HCT116 (cell line): ENCODE data around the gene AP4S1. TPM values are rescaled to one million over a fixed set of nuclear protein-coding genes. Genes with fewer than 3 reads are reported as not detected.

Source experiments
- ATAC-seq: fragments of 200-7000 bp; cut with Tn5 transposase; 2 replicates; pipeline ENCODE4 v1.9.1; 2020; ENCODE audit warnings: mild to moderate bottlenecking, moderate library complexity
- BruUV-seq: library from RNA; stranded (reverse); fragments of 400-500 nt; replicated peaks from 2 replicates; lab custom pipeline; 2021; lab: Mats Ljungman, UMichigan
- CTCF ChIA-PET: fragments of 300-600 bp; sonication (Branson Sonifier 250); formaldehyde crosslinking; loops from one replicate; lab custom pipeline; 2021; ENCODE audit warnings: antibody characterized with exemption; lab: Charles Lee
- POLR2A ChIA-PET: fragments of 300-600, 350-600 bp; sonication (Branson Sonifier 250); formaldehyde crosslinking; loops from one replicate; lab custom pipeline; 2021; ENCODE audit warnings: antibody characterized with exemption; lab: Charles Lee
- RAD21 ChIA-PET, 2 experiments: fragments of 300-600 bp; sonication (Branson Sonifier 250); formaldehyde crosslinking; loops; one replicate each; lab custom pipeline; 2023; ENCODE audit warnings: low total read pairs in 2 of 2; ENCODE audit not compliant: uncharacterized antibody in 2 of 2, unreplicated experiment in 2 of 2, low non-redundant PET in 1 of 2; lab: Charles Lee
- DNase-seq: peaks from one replicate; pipeline ENCODE4 v3.0.0-alpha.2; 2010; ENCODE audit warnings: low read depth, low spot score
- H2AFZ ChIP-seq: fragments of 200-600 bp; shearing (Covaris generic), sonication (generic); 2 replicates; pipeline ENCODE4 v1.6.1; 2017; ENCODE audit warnings: low read depth, mixed run types, mixed read lengths, antibody characterized with exemption, low read length; ENCODE audit not compliant: poor library complexity, severe bottlenecking
- H3K27ac ChIP-seq: 2 replicates; pipeline ENCODE4 v1.5.1; 2012; ENCODE audit warnings: low read depth, low read length
- H3K27me3 ChIP-seq: fragments of 200-600 bp; sonication (generic); 2 replicates; pipeline ENCODE4 v1.6.1; 2016; ENCODE audit warnings: mixed run types, low read length, mixed read lengths; ENCODE audit not compliant: insufficient read depth
- H3K36me3 ChIP-seq, 2 experiments: fragments of 200-500 bp in 1 of 2; fragments of 200-600 bp in 1 of 2; sonication (Bioruptor generic) in 1 of 2; sonication (generic) in 1 of 2; 2 replicates each; pipeline versions ENCODE4 v1.5.1 to v1.6.1; 2014 to 2016; ENCODE audit warnings: low read length in 2 of 2, inconsistent platforms in 1 of 2, mixed read lengths in 1 of 2, mixed run types in 1 of 2; ENCODE audit not compliant: insufficient read depth in 2 of 2, control insufficient read depth in 1 of 2
- H3K4me1 ChIP-seq, 2 experiments: fragments of 200-600 bp in 1 of 2; sonication (generic) in 1 of 2; 2 replicates each; pipeline versions ENCODE4 v1.5.1 to v1.6.1; 2012 to 2017; ENCODE audit warnings: low read length in 2 of 2, inconsistent platforms in 1 of 2, mild to moderate bottlenecking in 1 of 2, mixed read lengths in 1 of 2, mixed run types in 1 of 2, moderate library complexity in 1 of 2; ENCODE audit not compliant: insufficient read depth in 2 of 2, control insufficient read depth in 1 of 2
- H3K4me2 ChIP-seq: fragments of 200-600 bp; sonication (generic); 2 replicates; pipeline ENCODE4 v1.6.1; 2017; ENCODE audit warnings: mixed run types, low read length, mixed read lengths
- H3K4me3 ChIP-seq, 2 experiments: fragments of 200-600 bp in 1 of 2; sonication (generic) in 1 of 2; replicated peaks in 1 of 2; 2 replicates each; pipeline ENCODE4 v1.5.1; 2011 to 2016; ENCODE audit warnings: low read length in 2 of 2, control low read depth in 1 of 2, low read depth in 1 of 2, mild to moderate bottlenecking in 1 of 2, mixed read lengths in 1 of 2, mixed run types in 1 of 2
- H3K79me2 ChIP-seq: fragments of 200-600 bp; sonication (generic); 2 replicates; pipeline ENCODE4 v1.6.1; 2017; ENCODE audit warnings: mild to moderate bottlenecking, mixed run types, low read length, moderate library complexity, mixed read lengths; ENCODE audit not compliant: insufficient read depth
- H3K9ac ChIP-seq: fragments of 200-600 bp; sonication (generic); 2 replicates; pipeline ENCODE4 v1.6.1; 2016; ENCODE audit warnings: low read length, mixed read lengths
- H3K9me2 ChIP-seq: fragments of 200-600 bp; sonication (generic), shearing (Covaris generic); 2 replicates; pipeline ENCODE4 v1.6.1; 2017; ENCODE audit warnings: mixed run types, mild to moderate bottlenecking, moderate library complexity; ENCODE audit not compliant: insufficient read depth
- H3K9me3 ChIP-seq, 2 experiments: fragments of 200-500 bp in 1 of 2; fragments of 200-600 bp in 1 of 2; sonication (Bioruptor generic) in 1 of 2; sonication (generic) in 1 of 2; 2 replicates each; pipeline ENCODE4 v1.6.1; 2014 to 2017; ENCODE audit warnings: low read length in 2 of 2, mixed read lengths in 2 of 2, inconsistent platforms in 1 of 2, low read depth in 1 of 2, mild to moderate bottlenecking in 1 of 2, mixed run types in 1 of 2, moderate library complexity in 1 of 2; ENCODE audit not compliant: control insufficient read depth in 1 of 2, insufficient read depth in 1 of 2
- H4K20me1 ChIP-seq: fragments of 200-600 bp; sonication (generic), shearing (Covaris generic); 2 replicates; pipeline ENCODE4 v1.6.1; 2017; ENCODE audit warnings: mixed run types, mild to moderate bottlenecking, moderate library complexity; ENCODE audit not compliant: insufficient read depth
- CBX3 ChIP-seq: IDR thresholded peaks from 2 replicates; pipeline ENCODE4 v1.6.1; 2012; ENCODE audit warnings: low read depth
- CTCF ChIP-seq, 3 experiments: fragments of 200-600 bp in 1 of 3; sonication (generic) in 1 of 3; IDR thresholded peaks in 2 of 3; conservative IDR thresholded peaks in 1 of 3; 2 replicates each; pipeline ENCODE4 v1.5.1; 2012 to 2017; ENCODE audit warnings: low read depth in 2 of 3, low read length in 2 of 3, antibody characterized with exemption in 1 of 3, borderline replicate concordance in 1 of 3, control low read depth in 1 of 3, mild to moderate bottlenecking in 1 of 3, mixed read lengths in 1 of 3, mixed run types in 1 of 3, moderate library complexity in 1 of 3; ENCODE audit not compliant: insufficient read depth in 1 of 3
- EGR1 ChIP-seq: IDR thresholded peaks from 2 replicates; pipeline ENCODE4 v1.6.1; 2012; ENCODE audit warnings: low read depth
- EZH2phosphoT487 ChIP-seq: fragments of 200-600 bp; IDR thresholded peaks from 2 replicates; pipeline ENCODE4 v1.6.1; 2018; ENCODE audit warnings: antibody characterized with exemption, borderline replicate concordance
- FOSL1 ChIP-seq: IDR thresholded peaks from 2 replicates; pipeline ENCODE4 v1.6.1; 2012; ENCODE audit warnings: low read depth
- POLR2A ChIP-seq: IDR thresholded peaks from 2 replicates; pipeline ENCODE4 v1.7.0; 2011; ENCODE audit warnings: borderline replicate concordance; ENCODE audit not compliant: insufficient read depth, insufficient read length; ENCODE audit errors: extremely low read depth
- POLR2AphosphoS5 ChIP-seq: IDR thresholded peaks from 2 replicates; pipeline ENCODE4 v1.6.1; 2011; ENCODE audit warnings: mild to moderate bottlenecking, low read depth, low read length, moderate library complexity
- SIN3A ChIP-seq: IDR thresholded peaks from 2 replicates; pipeline ENCODE4 v1.6.1; 2012; ENCODE audit warnings: low read depth
- TCF7L2 ChIP-seq: IDR thresholded peaks from 2 replicates; pipeline ENCODE4 v1.7.0; 2011; ENCODE audit warnings: borderline replicate concordance, inconsistent platforms; ENCODE audit not compliant: insufficient read depth, insufficient read length; ENCODE audit errors: extremely low read depth
- YY1 ChIP-seq: IDR thresholded peaks from 2 replicates; pipeline ENCODE4 v1.6.1; 2011; ENCODE audit warnings: low read length, low read depth, moderate library complexity, mild to moderate bottlenecking; ENCODE audit not compliant: insufficient replicate concordance; ENCODE audit errors: extremely low read depth
- ZNF274 ChIP-seq: fragments of 200-500 bp; sonication (Bioruptor generic); IDR thresholded peaks from 2 replicates; pipeline ENCODE4 v1.6.1; 2014; ENCODE audit warnings: mild to moderate bottlenecking, low read depth, low read length, inconsistent platforms
- intact Hi-C: fragments of 100-400 bp; cut with micrococcal nuclease; formaldehyde crosslinking; loops from 2 replicates; pipeline ENCODE4 v1.10.0; 2022
- total RNA-seq: library from RNA; stranded (reverse); gene quantifications from one replicate; pipeline ENCODE4 v1.2.1, GENCODE V29; 2021; ENCODE audit not compliant: unreplicated experiment
- TF ChIP-seq, protein P1 (sequence below): IDR thresholded peaks from 2 replicates; pipeline ENCODE4 v1.6.1; 2011; ENCODE audit warnings: mild to moderate bottlenecking, low read length, moderate library complexity; ENCODE audit not compliant: insufficient replicate concordance; ENCODE audit errors: extremely low read depth
- TF ChIP-seq, protein P2 (sequence below): IDR thresholded peaks from 2 replicates; pipeline ENCODE4 v1.6.1; 2012; ENCODE audit warnings: low read depth
- TF ChIP-seq, protein P3 (sequence below): IDR thresholded peaks from 2 replicates; pipeline ENCODE4 v1.6.1; 2012

Gene AP4S1
- total RNA-seq, 1 experiment from 2014 or later: 5.0 TPM

DNA sequence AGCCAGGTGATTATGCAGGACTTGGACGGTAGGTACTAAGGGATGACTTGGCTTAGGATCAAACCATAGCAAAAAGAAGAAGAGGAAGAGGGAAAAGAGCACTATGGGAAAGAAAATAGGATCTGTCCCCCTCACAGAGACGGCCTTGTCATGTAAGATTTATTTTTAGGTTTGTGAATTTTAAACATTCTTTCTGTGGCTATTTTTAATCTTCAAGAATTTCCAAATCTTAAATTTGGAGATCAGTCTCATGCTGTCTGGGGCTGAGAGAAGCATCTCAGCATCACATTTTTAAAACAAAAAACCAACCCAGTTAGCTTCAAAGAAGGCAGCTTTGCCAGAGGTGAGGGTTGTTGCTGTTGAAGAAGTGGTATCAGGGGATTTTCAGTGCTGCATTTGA is 53.3 kb downstream of the AP4S1 start (continued):
- TF ChIP-seq ZNF274 (no peak), YY1 (no peak), TCF7L2 (no peak), POLR2AphosphoS5 (no peak)
- TF ChIP-seq, protein P1, sequence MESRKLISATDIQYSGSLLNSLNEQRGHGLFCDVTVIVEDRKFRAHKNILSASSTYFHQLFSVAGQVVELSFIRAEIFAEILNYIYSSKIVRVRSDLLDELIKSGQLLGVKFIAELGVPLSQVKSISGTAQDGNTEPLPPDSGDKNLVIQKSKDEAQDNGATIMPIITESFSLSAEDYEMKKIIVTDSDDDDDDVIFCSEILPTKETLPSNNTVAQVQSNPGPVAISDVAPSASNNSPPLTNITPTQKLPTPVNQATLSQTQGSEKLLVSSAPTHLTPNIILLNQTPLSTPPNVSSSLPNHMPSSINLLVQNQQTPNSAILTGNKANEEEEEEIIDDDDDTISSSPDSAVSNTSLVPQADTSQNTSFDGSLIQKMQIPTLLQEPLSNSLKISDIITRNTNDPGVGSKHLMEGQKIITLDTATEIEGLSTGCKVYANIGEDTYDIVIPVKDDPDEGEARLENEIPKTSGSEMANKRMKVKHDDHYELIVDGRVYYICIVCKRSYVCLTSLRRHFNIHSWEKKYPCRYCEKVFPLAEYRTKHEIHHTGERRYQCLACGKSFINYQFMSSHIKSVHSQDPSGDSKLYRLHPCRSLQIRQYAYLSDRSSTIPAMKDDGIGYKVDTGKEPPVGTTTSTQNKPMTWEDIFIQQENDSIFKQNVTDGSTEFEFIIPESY: no peak

DNA sequence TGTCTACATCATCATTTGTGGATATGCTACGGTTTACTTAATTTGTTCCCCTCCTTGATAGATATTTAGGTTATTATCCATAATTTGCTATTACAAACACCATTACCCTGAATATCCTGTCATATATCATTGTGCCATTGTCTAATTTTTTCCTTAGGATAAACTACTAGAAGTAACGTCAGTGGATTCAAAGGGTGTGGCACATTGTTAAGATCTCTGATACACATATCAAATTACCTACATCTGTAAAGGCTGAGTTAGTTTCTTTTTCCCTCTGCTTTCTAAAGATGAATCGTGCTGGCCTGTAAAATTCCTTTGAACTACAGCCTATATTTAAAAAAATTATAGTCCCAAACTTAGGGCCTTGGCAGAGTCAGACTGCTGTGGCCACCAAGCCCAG is 54.6 kb downstream of the AP4S1 start:
- ChIA-PET RAD21 (no interaction called here), CTCF (no interaction called here), POLR2A (no interaction called here)
- Histone ChIP-seq H3K36me3 (no peaks in the 10 kb centered on the region), H3K79me2 (no peaks in the 10 kb centered on the region), H3K4me1 (peaks cover 13 to 21% of the 10 kb centered on the region in 2 experiments), H3K4me2 (peak overlapping the region; percentile 24; the same call in 1 of the 2 replicates), H3K9me3 (no peaks in the 10 kb centered on the region), H3K27me3 (no peaks in the 10 kb centered on the region), H2AFZ (no peak overlapping the region), H3K9me2 (no peaks in the 10 kb centered on the region), H3K27ac (no peak overlapping the region), H3K4me3 (no peak overlapping the region), H4K20me1 (no peaks in the 10 kb centered on the region), H3K9ac (no peak overlapping the region)
- intact Hi-C loops: loop anchor here (5.0 kb wide), 1 partner anchor 423 kb away; no protein-coding TSS in a partner anchor
- no peak for DNase-seq
- BruUV-seq: no TSS peak
- ATAC-seq: no peak
- TF ChIP-seq FOSL1 (no peak), CBX3 (no peak), SIN3A (no peak), POLR2AphosphoS5 (no peak), CTCF (IDR thresholded peaks at IDR 0.05 in 2 of 3, conservative IDR thresholded peaks at IDR 0.05 in 1 of 3; ENCODE audit: borderline replicate concordance in 1 of 3, insufficient read depth in 1 of 3, low read depth in 2 of 3, low read length in 2 of 3) (no peak), TCF7L2 (no peak), EGR1 (no peak), POLR2A (no peak), EZH2phosphoT487 (no peak)
- TF ChIP-seq, protein P2, sequence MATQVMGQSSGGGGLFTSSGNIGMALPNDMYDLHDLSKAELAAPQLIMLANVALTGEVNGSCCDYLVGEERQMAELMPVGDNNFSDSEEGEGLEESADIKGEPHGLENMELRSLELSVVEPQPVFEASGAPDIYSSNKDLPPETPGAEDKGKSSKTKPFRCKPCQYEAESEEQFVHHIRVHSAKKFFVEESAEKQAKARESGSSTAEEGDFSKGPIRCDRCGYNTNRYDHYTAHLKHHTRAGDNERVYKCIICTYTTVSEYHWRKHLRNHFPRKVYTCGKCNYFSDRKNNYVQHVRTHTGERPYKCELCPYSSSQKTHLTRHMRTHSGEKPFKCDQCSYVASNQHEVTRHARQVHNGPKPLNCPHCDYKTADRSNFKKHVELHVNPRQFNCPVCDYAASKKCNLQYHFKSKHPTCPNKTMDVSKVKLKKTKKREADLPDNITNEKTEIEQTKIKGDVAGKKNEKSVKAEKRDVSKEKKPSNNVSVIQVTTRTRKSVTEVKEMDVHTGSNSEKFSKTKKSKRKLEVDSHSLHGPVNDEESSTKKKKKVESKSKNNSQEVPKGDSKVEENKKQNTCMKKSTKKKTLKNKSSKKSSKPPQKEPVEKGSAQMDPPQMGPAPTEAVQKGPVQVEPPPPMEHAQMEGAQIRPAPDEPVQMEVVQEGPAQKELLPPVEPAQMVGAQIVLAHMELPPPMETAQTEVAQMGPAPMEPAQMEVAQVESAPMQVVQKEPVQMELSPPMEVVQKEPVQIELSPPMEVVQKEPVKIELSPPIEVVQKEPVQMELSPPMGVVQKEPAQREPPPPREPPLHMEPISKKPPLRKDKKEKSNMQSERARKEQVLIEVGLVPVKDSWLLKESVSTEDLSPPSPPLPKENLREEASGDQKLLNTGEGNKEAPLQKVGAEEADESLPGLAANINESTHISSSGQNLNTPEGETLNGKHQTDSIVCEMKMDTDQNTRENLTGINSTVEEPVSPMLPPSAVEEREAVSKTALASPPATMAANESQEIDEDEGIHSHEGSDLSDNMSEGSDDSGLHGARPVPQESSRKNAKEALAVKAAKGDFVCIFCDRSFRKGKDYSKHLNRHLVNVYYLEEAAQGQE: no peak
- TF ChIP-seq, protein P1: no peak
- TF ChIP-seq, protein P3, sequence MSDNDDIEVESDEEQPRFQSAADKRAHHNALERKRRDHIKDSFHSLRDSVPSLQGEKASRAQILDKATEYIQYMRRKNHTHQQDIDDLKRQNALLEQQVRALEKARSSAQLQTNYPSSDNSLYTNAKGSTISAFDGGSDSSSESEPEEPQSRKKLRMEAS: no peak
